Activated CD4-positive, alpha-beta T cell treated with anti-CD3 and anti-CD28 coated beads, Interleukin-2, amount 50 U/mL, for 48 hours (primary cell): Measurements from ENCODE around the gene C3.
"Not testable (repeated sequence)": the region's sequence is repeated elsewhere in the genome, so short reads cannot be mapped to it uniquely, and the experiment has no call there.

ENCODE experiments used
- DNase-seq, 2 experiments: peaks; one replicate each; pipeline ENCODE4 v3.0.0-alpha.2; 2020

C3 gene

DNA sequence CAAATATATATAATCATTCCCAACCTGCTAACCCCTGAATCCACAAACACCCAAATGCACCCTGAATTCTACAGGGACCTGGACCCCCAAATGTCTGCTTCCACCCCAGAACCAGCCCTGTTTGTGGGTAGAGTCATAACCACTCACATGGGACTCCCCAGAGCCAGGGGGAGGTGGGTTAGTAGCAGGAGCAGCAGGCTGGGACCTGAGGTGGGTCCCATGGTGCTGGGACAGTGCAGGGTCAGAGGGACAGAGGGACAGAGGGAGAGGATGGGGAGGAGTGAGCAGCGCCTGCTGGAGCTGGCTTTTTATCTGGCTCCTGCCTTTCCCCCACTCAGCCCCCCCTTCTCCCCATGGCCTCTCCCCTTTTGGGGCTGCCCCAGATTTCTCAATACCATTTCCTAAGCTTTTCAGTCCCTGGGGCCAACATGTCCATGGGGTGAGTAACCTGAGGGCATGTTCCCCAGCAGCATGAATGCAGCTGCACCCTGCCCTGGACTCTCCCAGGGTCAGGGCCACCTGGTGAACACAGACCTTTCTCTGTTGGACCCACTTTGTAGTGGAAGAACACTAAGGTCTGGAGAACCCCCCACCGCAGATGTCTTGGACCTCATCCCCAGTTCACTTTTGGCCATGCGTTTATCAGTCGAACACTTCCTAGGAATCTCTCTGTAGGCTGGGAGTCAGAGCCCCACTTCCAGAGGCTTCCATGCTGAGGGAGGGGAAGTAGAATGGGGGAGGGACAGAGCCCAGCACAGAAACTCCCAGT, at the start of gene C3:
Gene C3, minus strand, starts transcription at position 282 of the 769 bp plus-strand sequence. Its CDS starts 61 bp downstream, at position 221.
- no peak for DNase-seq

DNA sequence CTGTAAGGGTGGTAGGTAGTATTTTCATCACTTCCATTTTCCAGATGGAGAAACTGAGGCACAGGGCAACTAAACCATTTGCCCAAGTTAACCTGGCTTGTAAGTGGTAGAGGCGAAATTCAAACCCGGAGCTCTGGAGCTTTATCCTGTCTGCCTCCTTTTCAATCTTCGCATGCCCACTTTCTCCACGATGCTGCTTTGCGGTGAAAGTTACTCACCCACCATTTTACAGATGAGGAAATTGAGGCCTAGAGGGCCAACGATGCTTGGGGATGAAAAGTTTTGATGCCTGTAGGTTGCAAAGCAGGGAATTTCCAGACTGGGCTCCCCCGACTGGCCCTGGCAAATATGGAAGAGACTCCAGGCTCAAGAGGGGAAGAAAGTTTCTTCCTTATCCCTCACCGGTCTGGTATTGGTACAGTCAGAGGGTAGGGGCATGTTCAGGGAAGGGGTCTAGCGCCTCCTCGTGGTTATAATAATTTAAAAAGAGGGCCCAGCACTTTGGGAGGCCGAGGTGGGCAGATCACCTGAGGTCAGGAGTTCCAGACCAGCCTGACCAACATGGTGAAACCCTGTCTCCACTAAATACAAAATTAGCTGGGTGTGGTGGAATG, 48.7 kb upstream of the C3 start:
- DNase-seq = no peak

DNA sequence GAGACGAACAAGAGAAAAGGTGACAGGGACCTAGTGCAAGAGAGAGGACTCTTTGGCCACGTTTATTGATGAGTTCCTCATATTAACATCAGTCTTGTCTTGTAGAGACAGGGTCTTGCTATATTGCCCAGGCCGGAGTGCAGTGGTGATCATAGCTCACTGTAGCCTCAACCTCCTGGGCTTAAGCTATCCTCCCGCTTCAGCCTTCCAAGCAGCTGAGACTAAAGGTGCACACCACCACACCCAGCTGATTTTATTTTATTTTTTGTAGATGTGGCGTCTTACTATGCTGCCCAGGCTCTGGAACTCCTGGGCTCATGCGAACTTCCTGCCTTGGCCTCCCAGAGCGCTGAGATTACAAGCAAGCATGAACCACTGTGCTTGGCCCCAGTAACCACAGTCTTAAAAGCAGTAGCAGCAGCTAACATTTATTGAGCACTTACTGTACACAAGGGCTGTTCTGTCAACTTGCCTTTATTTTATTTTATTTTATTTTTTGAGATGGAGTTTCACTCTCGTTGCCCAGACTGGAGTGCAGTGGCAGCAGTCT, 47.9 kb upstream of the C3 start:
- DNase-seq = peak in 1 of 2 experiments; percentile 28

DNA sequence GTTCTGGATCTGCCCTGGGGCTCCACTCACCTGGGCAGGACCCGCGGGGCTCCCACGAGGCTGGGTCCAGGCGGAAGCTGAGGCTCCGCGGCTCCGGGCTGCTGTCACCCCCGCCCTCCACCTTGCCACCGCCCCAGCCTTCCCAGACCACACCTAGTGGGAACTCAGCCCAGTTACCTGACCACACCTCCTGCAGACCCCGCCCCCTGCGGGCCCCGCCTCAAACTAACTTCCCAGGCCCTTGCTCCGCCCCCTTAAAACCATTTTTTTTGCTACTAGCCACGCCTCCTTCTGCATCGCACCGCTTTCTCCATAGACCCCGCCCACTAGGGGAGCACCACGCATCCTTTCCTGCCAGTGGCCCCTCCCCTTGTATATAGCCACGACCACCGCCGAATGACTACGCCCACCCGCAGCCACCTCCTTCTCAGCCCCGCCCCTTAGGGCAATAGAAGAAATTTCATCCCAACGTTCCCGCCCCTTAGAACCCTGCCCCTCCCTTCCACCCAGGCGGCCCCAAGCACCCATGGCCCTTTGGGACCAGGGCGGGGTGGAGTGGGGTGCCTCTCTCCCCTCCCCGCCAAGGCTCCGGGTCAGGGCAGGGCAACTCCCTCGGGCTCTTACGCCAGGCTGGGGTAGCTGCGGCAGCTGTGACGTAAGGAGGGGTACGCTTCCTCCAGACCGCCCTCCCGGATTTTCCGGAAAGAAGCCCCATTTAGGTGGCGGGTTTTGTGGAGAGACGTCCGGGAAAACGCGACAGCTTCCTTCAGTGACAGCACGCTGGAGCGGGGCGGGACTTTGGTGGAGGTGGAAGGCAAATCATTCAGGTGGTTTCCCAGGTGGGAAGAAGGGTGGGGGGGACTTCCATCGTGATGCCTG, 47.1 kb upstream of the C3 start, which contains the start of gene SH2D3A:
Gene SH2D3A, minus strand, starts transcription at position 79 of the 879 bp plus-strand sequence. CDS start 3,687 bp downstream, outside the sequence.
- peak; percentile 94 to 96 for DNase-seq

DNA sequence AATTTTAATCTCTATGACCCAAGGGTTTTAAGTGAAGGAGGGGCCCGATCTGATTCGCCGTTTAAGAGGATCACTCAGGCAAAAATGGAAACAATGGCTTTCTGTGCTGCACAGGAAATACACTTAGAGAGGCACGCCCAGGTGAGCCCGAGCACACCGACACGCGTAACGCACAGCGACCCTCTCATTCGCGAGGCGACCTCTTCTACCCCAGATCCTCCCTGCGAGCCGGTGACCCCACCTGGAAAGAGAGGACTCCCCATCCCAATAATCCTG, 46.6 kb upstream of the C3 start:
- DNase-seq = no peak

DNA sequence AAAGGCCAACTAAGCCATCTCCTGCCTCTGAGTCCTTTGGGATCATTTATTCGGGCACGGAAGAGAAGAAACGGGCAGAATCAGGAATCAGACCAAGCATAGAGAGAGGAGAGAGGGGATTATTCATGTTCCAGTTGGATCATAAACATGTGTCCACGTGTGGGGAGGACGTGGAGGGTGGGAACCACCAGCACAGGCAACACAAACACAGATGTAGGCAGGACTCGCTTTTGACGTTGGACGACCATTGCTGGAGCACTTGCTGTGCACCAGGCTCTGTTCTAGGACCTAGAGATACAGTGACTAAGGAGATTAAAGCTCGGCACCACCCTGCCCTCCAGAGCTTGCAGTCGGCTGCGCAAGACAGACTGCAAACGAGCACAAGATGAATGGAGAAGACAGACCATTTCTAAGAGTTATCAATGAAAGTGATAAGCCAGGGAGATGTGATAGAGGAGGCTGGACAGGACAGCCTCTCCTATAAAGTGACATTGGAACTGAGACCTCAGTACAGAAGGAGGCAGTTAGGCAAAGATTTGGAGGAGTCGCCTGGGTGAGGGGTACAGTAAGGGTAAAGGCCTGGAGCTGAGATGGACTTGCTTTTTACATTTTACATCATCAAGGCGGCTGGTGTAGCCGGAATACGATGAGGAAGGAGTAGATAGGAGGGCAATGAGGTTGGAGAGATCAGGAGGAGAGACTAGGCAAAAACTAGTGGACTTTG, 46.1 kb upstream of the C3 start:
- peak in 1 of 2 experiments; percentile 31 for DNase-seq

DNA sequence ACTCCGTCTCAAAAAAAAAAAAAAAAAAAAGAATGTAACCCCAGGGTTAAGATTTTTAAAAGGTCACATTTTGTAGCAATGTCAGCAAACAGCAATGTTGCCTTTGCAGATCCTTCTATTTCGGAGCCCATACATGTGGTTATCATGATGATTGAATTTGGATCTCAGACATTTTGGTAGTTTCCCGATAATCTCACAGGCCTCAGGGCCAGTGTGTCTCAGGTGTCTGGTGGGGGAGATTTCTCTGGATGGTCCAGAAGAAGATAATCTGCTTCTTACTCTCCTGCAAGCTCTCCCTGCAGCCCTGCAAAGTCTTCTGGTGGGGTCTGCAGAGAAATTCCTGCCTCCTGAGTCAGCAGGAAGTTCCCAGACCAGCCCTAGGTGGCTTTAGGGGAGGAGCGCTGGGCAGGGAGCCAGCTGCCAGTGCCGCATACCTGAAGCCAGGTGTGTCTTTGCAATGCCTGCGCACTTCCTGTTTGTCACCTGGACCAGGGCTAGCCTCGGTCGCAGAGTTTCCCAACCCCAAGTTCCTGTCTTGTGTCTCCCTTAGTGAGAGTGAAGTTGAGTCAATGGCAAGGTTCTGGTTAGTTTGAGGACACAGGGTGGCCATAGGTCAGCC, 45.4 kb upstream of the C3 start:
- DNase-seq = no peak

DNA sequence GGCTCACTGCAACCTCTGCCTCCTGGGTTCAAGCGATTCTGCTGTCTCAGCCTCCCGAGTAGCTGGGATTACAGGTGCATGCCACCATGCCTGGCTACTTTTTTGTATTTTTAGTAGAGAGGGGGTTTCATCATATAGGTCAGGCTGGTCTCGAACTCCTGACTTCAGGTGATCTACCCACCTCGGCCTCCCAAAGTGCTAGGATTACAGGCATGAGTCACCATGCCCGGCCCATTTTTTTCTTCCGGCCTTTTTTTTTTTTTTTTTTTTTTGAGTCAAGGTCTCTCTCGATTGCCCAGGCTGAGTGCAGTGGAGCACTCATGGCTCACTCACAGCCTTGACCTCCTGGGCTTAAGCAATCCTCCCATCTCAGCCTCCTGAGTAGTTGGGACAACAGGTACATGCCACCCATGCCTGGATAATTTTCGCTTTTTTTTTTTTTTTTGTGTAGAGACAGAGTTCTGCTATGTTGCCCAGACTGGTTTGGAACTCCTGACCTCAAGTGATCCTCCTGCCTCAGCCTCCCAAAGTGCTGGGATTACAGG, 41.9 kb upstream of the C3 start:
- not testable (repeated sequence) for DNase-seq

DNA sequence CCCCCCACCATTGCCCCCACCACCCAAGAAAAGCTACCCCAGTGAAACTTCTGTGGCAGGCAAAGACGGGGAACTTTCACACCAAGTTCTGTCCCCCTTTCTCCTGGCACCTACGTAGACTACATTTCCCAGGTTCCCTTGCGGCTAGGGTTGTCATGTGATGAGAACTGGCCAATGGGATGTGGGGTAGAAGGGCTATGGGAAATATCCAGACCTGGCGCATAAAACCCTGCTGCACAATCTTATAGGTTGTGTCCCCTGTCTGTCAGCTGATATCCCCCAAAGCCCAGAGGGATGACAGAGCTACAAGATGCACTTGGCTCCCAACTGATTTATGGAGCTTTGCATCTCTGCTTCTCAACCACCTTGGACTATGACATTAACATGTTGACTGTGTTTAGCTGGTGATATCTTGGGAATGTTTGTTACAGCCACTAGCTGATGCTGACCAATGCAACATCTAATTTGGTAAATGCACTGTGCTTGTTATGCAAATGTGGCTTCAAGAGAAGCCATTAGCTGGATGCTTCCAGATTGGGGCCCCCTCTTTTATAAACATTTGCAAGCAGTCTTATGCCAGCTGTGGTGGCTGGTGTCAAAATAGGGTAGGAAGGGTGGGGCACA, 40.7 kb upstream of the C3 start:
- peak; percentile 41 to 43 for DNase-seq

DNA sequence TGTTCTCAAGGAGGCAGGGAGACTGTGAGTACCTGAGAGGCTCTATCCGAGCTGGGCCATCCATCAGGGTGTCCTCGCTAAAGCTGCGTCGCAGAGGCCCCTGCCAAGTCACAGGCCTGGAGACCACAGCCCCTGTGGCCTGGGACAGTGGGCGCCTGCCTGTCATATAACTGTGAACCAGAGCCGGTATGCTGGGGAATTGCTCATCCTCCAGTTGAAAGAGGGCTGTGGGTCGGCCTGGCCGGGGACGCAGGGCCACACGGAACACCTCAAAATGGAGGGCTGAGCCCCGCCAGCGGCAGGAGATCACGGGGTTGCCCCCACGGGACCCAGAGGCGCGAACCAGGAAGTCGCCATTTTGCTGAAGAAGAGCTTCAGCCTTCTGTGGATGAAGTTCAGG, 40.2 kb upstream of the C3 start:
- no peak for DNase-seq

DNA sequence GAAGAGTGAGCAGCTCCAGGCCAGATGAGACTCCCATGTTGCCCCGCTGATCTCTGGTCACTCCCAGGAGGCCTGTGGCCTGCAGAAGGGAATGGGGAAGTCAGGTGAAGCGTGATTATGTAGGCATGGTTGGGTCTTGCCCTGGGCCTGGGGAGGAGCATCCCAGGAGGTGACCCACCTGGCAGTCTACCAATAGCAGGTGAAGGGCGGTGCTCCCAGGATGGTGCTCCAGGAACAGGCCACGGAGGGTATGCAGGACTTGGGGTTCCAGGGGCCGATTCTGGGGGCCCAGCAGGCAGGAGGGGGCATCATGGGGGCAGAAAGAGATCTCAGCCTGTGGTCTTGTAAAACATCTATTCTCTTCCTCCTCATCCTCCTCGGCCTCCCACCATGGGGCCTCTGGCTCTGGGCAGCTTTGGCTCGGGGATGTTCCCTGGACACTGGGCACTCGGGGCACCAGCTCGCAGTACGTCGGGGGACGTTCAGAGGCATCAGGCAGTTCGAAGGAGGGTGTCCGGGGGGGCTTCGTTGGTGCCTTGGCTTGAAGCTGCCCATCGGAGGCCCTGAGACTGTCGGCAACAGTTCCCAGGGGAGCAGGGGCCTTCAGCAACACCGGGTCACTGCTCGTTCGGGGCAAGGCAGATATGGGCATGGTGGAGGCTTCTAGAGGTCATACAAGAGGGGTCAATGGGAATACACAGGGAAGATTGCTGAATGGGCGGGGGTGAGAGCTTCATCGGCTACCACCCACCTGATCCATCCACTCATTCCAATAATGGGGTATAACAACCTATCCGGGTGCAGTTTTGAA, 34.4 kb upstream of the C3 start:
- no peak for DNase-seq

DNA sequence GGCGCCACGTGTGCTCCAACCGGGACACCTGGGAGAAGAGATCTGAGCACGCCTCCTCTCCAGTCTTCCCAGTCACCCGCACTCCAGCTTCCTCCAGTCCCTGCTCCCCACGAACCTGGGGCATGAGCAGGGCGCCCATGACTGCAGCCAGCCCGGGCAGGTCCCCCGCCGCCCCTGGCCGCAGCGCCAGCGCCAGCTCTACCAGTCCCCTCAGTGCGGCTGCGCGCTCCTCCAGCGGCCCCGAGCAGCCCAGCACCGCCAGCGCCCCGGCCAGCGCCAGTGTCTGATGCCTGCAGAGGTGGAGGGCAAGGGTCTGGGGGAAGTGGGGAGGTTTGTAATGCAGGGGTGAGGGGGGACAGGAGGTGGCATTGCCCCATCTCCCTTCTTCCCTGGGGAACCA, 33.7 kb upstream of the C3 start:
- no peak for DNase-seq

DNA sequence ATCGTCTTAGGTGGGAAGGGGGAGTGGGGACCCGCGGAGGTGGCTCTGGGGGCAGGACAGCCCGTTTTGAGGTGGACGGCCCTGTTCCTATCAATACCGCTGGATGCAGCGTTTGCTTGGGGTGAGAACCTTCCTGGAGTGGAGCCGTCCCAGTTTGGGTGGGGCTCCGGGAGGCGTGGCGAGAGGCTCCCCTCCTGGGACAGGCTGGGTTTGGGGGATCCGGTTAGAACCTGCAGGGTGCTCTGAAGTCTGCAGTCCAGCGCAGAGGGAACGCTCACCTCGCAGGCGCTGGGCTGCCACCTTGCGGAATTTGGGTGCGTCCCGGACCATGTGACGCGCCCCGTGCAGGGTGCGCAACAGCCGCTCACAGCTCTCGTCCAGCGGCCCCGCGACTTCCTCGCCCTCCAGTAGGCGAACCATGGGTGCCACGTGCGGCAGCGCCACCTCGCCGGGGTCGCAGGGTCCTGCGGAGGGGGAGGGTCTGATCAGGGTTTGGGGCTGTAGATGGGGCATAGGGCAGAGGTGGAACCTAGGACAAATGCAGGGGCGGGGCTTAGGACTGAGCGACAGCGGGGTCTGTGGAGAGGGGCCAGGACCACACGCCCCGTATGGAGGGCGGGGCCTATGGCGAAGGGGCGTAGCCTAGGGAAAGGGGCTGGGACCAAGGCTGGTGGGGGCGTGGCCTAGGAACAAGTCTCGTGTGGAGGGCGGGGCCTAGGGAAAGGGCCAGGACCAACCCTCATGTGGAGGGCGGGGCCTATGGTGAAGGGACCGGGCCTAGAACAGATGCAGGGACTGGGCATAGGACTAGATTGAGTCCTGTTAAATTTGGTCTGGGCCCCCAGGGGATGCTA, 33.0 kb upstream of the C3 start:
- peak; percentile 84 to 89 for DNase-seq

DNA sequence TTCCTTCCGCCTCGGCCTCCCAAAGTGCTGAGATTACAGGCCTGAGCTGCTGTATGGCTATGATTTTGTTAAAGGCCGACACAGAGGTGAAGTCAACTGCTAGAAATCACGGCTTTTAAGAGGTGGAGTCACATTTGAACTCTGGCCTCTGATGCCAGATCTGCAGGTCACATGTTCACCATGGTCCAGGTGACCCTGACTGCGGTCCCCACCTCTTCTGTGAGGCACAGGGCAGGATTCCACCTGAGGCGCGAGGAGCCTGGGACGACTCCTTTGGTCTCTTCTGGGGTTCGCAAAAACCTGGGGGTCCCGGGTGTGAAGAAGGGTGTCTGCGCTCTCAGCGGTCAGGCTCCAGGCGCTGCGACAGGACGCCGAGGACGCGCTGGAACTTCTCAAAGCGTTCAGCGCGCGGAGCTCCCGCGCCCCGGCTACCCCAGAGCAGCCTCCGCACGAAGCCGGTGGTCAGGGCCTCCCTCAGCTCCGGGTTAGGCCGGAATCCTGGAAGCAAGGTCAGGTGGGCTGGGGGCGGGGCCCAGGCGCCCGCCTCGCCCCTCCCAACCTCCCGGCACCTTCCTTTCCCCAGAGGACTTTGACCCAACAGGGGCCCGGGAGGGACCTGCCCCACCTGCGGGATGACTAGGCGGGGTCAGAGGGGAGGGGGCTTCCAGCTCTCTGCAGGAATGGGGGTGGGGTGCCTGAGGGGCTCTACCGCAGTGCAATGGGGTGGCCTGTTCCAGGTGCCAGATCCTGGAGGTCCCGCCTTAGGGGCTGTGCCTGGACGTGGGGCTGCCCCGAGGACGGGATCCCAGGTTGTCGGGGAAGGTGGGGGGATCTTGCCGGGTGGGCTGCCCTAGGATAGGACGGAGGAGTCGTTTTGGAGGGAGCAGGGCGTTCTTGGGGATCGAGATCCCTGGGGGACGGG, 32.1 kb upstream of the C3 start:
- no peak for DNase-seq

DNA sequence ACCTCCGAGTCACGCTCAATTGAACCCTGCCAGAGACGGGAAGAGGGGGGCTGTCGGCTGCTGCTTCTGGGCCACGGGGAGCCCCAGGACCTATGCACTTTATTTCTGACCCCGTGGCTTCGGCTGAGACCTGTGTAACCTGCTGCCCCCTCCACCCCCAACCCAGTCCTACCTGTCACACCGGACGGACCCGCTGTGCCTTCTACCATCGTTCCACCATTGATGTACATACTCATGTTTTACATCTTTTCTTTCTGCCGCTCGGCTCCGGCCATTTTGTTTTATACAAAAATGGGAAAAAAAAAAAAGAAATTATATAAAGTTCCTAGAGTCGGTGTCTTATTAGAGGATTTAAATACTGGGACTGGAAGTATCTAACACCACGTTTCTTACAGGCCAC, 30.7 kb upstream of the C3 start:
- DNase-seq = no peak

DNA sequence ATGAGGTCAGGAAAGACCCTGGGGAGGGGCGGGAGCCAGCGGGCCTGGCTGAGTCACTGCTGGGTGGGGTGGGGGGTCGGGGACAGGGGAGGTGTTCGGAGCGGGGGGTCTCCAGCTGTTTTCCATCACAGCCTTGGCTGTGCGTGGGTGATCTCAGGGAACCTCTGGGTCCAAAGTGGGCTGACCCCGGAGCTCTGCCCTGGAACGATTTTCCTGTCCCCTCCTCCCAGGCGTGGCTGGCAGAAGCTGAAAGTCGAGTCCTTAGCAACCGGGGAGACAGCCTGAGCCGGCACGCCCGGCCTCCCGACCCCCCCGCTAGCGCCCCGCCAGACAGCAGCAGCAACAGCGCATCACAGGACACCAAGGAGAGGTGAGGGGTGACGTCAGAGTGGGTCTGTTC, 29.6 kb upstream of the C3 start:
- DNase-seq = no peak

DNA sequence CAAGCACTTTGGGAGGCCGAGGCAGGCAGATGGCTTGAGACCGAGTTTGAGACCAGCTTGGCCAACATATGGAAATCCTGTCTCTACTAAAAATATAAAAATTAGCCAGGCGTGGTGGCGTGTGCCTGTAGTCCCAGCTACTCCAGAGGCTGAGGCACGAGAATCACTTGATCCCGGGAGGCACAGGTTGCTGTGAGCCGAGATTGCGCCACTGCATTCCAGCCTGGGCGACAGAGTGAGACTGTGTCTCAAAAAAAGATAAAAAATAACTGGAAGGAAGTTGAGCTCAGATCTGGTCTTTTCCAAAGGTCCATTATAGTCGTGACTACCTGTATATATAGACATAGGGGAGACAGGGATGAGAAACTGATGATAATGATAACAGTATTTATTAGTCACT, 28.1 kb upstream of the C3 start:
- DNase-seq = not testable (repeated sequence)

DNA sequence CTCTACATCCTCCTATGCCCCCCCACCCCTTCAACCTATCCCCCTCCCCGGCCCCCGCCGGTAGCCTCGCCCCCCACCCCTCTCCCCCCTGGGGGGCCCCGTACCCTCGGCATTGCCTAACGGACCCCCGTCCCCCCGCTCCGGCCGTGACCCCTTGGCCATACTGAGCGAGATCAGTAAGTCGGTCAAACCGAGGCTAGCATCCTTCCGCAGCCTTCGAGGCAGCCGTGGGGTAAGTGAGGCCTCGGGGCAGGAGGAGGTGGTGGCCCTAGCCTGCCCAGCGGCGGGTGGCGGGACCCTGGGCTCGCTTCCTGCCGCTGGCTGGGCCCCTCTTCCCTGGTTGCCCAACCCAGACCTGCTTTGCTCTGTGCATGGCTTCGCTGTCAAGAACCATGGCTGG, 25.5 kb upstream of the C3 start:
- no peak for DNase-seq
